GM12878 (cell line): Measurements from ENCODE around the gene ADAMTS2. TPM values are rescaled to one million over a fixed set of nuclear protein-coding genes. Genes with fewer than 3 reads are reported as not detected.

Source experiments
- ATAC-seq: fragments of 200-7000 bp; cut with Tn5 transposase; 3 replicates; pipeline ENCODE4 v1.9.1; 2020; ENCODE audit warnings: mild to moderate bottlenecking, moderate library complexity
- BruUV-seq: library from RNA; stranded (reverse); fragments of 400-500 nt; replicated peaks from 2 replicates; lab custom pipeline; 2021; lab: Mats Ljungman, UMichigan
- CTCF ChIA-PET: fragments of 300-600 bp; sonication (Branson Sonifier 250); formaldehyde crosslinking; extraction: SDS; loops from one replicate; lab custom pipeline; 2021; ENCODE audit warnings: inconsistent platforms; lab: Yijun Ruan, JAX
- POLR2A ChIA-PET: fragments of 350-600 bp; formaldehyde crosslinking; extraction: SDS; loops from one replicate; lab custom pipeline; 2021; ENCODE audit warnings: inconsistent platforms; lab: Charles Lee
- RAD21 ChIA-PET: fragments of 300-600 bp; sonication (Branson Sonifier 250); formaldehyde crosslinking; loops from one replicate; lab custom pipeline; 2023; ENCODE audit warnings: antibody characterized with exemption; ENCODE audit not compliant: unreplicated experiment; lab: Charles Lee
- SMC1A ChIA-PET: fragments of 300-600 bp; sonication (Branson Sonifier 250); formaldehyde crosslinking; loops from one replicate; lab custom pipeline; 2023; ENCODE audit not compliant: unreplicated experiment, uncharacterized antibody; lab: Charles Lee
- DNase-seq: peaks from one replicate; pipeline ENCODE4 v3.0.0-alpha.2; 2011; ENCODE audit warnings: low read depth, low spot score
- FAIRE-seq: peaks from 3 replicates; lab custom pipeline; 2011; peaks lifted over from hg19 to GRCh38; lab: Jason Lieb, UNC
- H2AFZ ChIP-seq: 2 replicates; pipeline ENCODE4 v1.6.0; 2011; ENCODE audit warnings: low read depth, low read length, control low read depth; ENCODE audit not compliant: control insufficient read depth
- H3K27ac ChIP-seq: 2 replicates; pipeline ENCODE4 v1.5.1; 2011; ENCODE audit warnings: control low read depth; ENCODE audit not compliant: control insufficient read depth, insufficient read depth
- H3K27me3 ChIP-seq, 2 experiments: replicated peaks in 1 of 2; 2 replicates each; pipeline versions ENCODE4 v1.6.0 to v1.6.1; 2011; ENCODE audit warnings: low read length in 1 of 2; ENCODE audit not compliant: control insufficient read depth in 2 of 2, insufficient read depth in 2 of 2
- H3K36me3 ChIP-seq, 2 experiments: 2 replicates each; pipeline ENCODE4 v1.5.1; 2011; ENCODE audit warnings: low read length in 1 of 2; ENCODE audit not compliant: control insufficient read depth in 2 of 2, insufficient read depth in 2 of 2
- H3K4me1 ChIP-seq: 2 replicates; pipeline ENCODE4 v1.6.1; 2011; ENCODE audit warnings: mild to moderate bottlenecking, low read length, moderate library complexity, mixed read lengths; ENCODE audit not compliant: control insufficient read depth, insufficient read depth
- H3K4me2 ChIP-seq: 2 replicates; pipeline ENCODE4 v1.6.0; 2011; ENCODE audit warnings: control low read depth; ENCODE audit not compliant: control insufficient read depth, insufficient read depth
- H3K4me3 ChIP-seq: fragments of 200-600 bp; sonication (generic); 2 replicates; pipeline ENCODE4 v1.5.1; 2016
- H3K79me2 ChIP-seq: 2 replicates; pipeline ENCODE4 v1.6.0; 2011; ENCODE audit warnings: low read length; ENCODE audit not compliant: control insufficient read depth, insufficient read depth
- H3K9ac ChIP-seq: 2 replicates; pipeline ENCODE4 v1.8.0; 2011; ENCODE audit warnings: low read length, control low read depth, mixed read lengths; ENCODE audit not compliant: control insufficient read depth, insufficient read depth
- H3K9me3 ChIP-seq: replicated peaks from 3 replicates; pipeline ENCODE4 v1.5.1; 2011; ENCODE audit warnings: mild to moderate bottlenecking, low read length; ENCODE audit not compliant: control insufficient read depth, insufficient read depth
- H4K20me1 ChIP-seq: 2 replicates; pipeline ENCODE4 v1.6.0; 2011; ENCODE audit not compliant: control insufficient read depth, insufficient read depth
- BMI1 ChIP-seq: fragments of 450-650 bp; IDR thresholded peaks from 2 replicates; pipeline ENCODE4 v1.6.1; 2016; ENCODE audit warnings: mild to moderate bottlenecking, moderate library complexity, borderline replicate concordance
- CBX3 ChIP-seq: fragments of 200-600 bp; sonication (generic); IDR thresholded peaks from 2 replicates; pipeline ENCODE4 v1.6.1; 2016; ENCODE audit warnings: low read depth, borderline replicate concordance
- CREB1 ChIP-seq: IDR thresholded peaks from 2 replicates; pipeline ENCODE4 v1.6.1; 2012; ENCODE audit warnings: low read depth, mild to moderate bottlenecking, inconsistent platforms
- MEF2A ChIP-seq: IDR thresholded peaks from 2 replicates; pipeline ENCODE4 v1.6.1; 2011; ENCODE audit warnings: low read depth, mild to moderate bottlenecking, low read length, moderate library complexity; ENCODE audit not compliant: insufficient read depth
- MTA3 ChIP-seq: IDR thresholded peaks from 2 replicates; pipeline ENCODE4 v1.6.1; 2012; ENCODE audit warnings: low read length, inconsistent platforms, borderline replicate concordance
- POLR2A ChIP-seq: IDR thresholded peaks from 2 replicates; pipeline ENCODE4 v1.6.1; 2011; ENCODE audit warnings: low read depth, mild to moderate bottlenecking, low read length
- ZNF622 ChIP-seq: fragments of 450-650 bp; IDR thresholded peaks from 2 replicates; pipeline ENCODE4 v1.6.1; 2017; ENCODE audit warnings: mild to moderate bottlenecking, inconsistent platforms
- WGBS: methylation state at CpG from one replicate; pipeline ENCODE4 v1.1.6; 2016; ENCODE audit warnings: low lambda C conversion rate; ENCODE audit not compliant: insufficient replicate concordance, insufficient coverage; ENCODE audit errors: missing lambda C conversion rate; 5-methylcytosine and 5-hydroxymethylcytosine counted together
- in situ Hi-C: fragments of 300-500 bp; cut with MboI; formaldehyde crosslinking; loops from 9 replicates; pipeline ENCODE4 v1.14.3; 2018; ENCODE audit warnings: mixed read lengths
- intact Hi-C: fragments of 100-400 bp; cut with micrococcal nuclease; formaldehyde crosslinking; loops from one replicate; pipeline ENCODE4 v1.14.2; 2022; ENCODE audit not compliant: unreplicated experiment
- polyA plus RNA-seq, 11 experiments: library from polyadenylated mRNA; depleted of rRNA in 4 of 11; unstranded in 6 of 11; stranded (reverse) in 5 of 11; fragments of >200 nt; fragmentation: Nextera tagmentation in 4 of 11; fragmentation: Illumina TruSeq in 1 of 11; extraction: Ambion mirVana in 4 of 11; extraction: Trizol in 1 of 11; gene quantifications; 1 replicate in 1 of 11; 2 replicates in 10 of 11; pipeline versions ENCODE4 v1.2.1 to v1.2.3, GENCODE V29; 2011 to 2016; ENCODE audit warnings: inconsistent platforms in 2 of 11, missing spikeins in 2 of 11, low read depth in 1 of 11
- total RNA-seq, 4 experiments: library from RNA; depleted of rRNA in 3 of 4; stranded (reverse); fragments of >200 nt in 3 of 4; fragmentation: Illumina TruSeq in 1 of 4; extraction: Trizol in 1 of 4; gene quantifications; 2 replicates each; pipeline versions ENCODE4 v1.2.1 to v1.2.3, GENCODE V29; 2013 to 2021

ADAMTS2 gene
- total and polyA plus RNA-seq, 10 of the 15 experiments (the other 5 are each of a cell fraction or from before 2014, with no cell fraction given) = 0.03 to 0.05 TPM; not detected in 8

DNA sequence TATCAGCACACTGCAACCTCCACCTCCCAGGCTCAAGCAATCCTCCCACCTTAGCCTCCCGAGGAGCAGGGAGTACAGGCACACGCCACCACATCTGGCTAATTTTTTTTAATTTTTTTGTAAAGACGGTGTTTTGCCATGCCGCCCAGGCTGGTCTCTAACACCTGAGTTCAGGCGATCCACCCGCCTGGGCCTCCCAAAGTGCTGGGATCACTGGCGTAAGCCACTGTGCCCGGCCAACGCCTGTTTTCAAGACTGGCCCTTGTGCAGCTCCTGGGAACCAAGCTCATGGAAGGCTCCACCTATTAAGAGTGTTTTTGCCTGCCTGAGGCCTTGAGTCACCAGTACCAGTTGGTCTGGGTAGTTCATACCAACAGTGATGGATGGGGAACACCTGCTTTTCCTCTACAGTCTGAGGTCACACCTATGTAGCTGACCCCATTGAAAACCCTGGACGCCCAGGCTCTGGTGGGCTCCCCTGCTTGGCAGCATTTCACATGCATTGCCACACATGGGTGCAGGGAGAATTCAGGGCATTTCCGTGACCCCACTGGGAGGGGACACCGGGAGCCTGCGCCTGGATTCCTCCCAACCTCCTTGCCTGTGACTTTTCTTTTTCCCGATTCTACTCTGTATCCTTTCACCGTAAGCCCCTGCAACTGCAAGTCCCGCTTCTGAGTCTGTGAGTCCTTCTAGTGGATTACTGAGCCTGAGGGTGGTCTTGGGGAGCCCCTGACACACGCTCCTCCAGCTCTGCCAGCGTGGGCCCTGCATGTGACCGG is 221.6 kb downstream of the ADAMTS2 start:
- ChIA-PET RAD21 (no interaction called here), SMC1A (no interaction called here), CTCF (no interaction called here), POLR2A (no interaction called here)
- no peaks in the 10 kb centered on the region for H3K27me3 ChIP-seq
- in situ Hi-C loops (no loop called here), intact Hi-C loops (no loop called here)
- no peaks in the 10 kb centered on the region for H4K20me1 ChIP-seq
- no peak overlapping the region for H3K27ac ChIP-seq
- DNase-seq = no peak
- no peaks in the 10 kb centered on the region for H3K36me3 ChIP-seq
- H3K4me1 ChIP-seq = no peaks in the 10 kb centered on the region
- WGBS = 48% methylated on average over 19 of the region's 19 CpGs
- H3K4me3 ChIP-seq = no peak overlapping the region
- ATAC-seq = no peak
- H3K4me2 ChIP-seq = no peak overlapping the region
- no peaks in the 10 kb centered on the region for H3K79me2 ChIP-seq
- no TSS peak for BruUV-seq
- no peak overlapping the region for H3K9ac ChIP-seq
- TF ChIP-seq ZNF622 (no peak), MEF2A (no peak), POLR2A (no peak), CREB1 (no peak), CBX3 (no peak)
- peaks cover 1% of the 10 kb centered on the region; the same call in 1 of the 3 replicates for H3K9me3 ChIP-seq
- no peak for FAIRE-seq
- no peak overlapping the region for H2AFZ ChIP-seq

DNA sequence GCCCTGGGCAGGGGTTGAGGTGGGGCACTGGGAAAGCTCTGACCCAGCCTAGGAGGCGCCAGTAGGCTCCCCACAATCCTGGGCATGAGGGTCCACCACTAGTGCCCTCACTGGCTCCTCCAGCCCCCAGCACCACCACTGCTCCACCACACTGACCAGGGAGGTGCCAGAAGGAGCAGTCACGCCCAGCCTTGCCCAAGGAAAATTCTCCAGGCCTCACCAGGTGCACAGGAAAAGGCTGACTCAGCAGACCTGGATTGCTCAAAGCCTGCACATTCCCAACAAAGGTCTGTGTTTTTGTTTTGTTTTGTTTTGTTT is 222.2 kb downstream of the ADAMTS2 start:
- H3K4me1 ChIP-seq = no peaks in the 10 kb centered on the region
- SMC1A ChIA-PET = no interaction called here
- BruUV-seq = no TSS peak

More for the DNA sequence above, 222.2 kb downstream of the ADAMTS2 start:
- ATAC-seq (no peak), DNase-seq (no peak), FAIRE-seq (no peak)
- Histone ChIP-seq H3K36me3 (no peaks in the 10 kb centered on the region), H2AFZ (no peak overlapping the region), H3K9ac (no peak overlapping the region), H3K27ac (no peak overlapping the region), H3K4me3 (no peak overlapping the region), H3K4me2 (no peak overlapping the region), H3K79me2 (no peaks in the 10 kb centered on the region), H3K9me3 (peaks cover 1% of the 10 kb centered on the region; the same call in 1 of the 3 replicates), H4K20me1 (no peaks in the 10 kb centered on the region), H3K27me3 (no peaks in the 10 kb centered on the region)
- in situ Hi-C loops = no loop called here
- POLR2A ChIA-PET = no interaction called here
- RAD21 ChIA-PET = no interaction called here
- intact Hi-C loops = no loop called here
- TF ChIP-seq MTA3 (no peak), BMI1 (no peak), CREB1 (no peak)
- 0% methylated on average over 2 of the region's 2 CpGs for WGBS
- CTCF ChIA-PET = no interaction called here
